Measurements from ENCODE around the gene SSTR5. TPM values are rescaled to one million over a fixed set of nuclear protein-coding genes. Genes with fewer than 3 reads are reported as not detected.

SSTR5 gene
- total RNA-seq, 1 donor from 2014 or later = not detected

DNA sequence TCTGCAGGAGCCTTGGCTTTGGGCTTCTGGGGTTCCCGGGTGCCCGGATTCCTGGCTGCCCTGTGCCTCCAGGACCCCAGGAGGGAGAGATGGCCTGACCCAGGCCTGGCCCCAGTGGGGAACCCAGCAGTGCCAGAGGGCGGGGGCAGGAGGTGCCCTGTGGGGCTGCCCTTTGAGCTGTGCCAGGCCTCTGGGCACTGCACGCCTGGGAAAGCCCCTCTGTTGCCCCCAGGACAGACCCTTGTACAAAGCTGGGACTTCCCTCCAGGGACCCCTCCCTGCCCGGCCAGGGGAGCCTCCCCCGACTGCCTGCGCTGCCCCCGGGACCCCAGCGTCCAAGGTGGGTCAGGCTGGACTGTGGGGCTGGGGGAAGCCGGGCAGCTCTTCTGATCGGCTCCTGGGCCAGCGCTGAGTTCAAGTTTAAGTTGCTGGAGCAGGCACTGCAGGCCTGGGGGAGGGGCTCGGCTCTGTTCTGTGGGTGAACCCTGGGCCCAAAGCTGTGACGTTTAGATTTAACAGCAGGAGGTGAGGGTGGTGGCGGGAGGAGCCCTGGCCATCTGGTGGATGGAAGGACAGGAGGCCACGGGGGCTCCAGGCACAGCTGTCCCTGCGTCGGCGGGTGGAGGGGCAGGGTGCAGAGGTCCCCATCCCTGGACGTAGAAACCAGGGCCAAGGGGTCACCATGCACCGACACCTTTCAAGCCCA, 51.1 kb downstream of the SSTR5 start:
- TF ChIP-seq CTCF (conservative IDR thresholded peaks at IDR 0.05; ENCODE audit: low read depth, low read length) = no peak

DNA sequence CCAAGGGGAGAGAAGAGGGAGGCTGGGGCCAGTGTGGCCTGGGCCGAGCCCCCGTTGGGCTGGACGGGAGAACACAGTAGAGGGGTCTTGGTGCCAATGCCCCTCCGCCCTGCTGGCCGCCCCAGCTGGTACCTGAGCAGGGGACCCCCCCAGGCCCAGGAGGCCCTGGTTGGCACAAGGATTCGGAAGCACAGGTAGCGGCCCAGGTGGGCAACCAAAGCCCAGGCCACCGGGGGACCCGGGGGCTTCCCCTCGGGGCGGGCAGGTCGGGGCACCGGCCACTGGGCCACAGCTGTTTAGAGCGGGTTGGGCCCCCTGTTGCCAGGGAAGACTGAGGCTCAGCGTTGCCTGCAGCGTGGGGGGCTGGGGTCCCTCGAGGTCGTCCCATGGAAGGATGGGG, 51.7 kb downstream of the SSTR5 start:
- no peak overlapping the region for H3K4me3 ChIP-seq (ENCODE audit: low read depth, low read length)
- TF ChIP-seq CTCF (conservative IDR thresholded peaks at IDR 0.05; ENCODE audit: low read depth, low read length) = no peak
- no peak for DNase-seq (ENCODE audit: low read depth)

More for the DNA sequence above, 51.1 kb downstream of the SSTR5 start:
- H3K4me3 ChIP-seq (ENCODE audit: low read depth, low read length) = no peak overlapping the region
- no peak for DNase-seq (ENCODE audit: low read depth)

DNA sequence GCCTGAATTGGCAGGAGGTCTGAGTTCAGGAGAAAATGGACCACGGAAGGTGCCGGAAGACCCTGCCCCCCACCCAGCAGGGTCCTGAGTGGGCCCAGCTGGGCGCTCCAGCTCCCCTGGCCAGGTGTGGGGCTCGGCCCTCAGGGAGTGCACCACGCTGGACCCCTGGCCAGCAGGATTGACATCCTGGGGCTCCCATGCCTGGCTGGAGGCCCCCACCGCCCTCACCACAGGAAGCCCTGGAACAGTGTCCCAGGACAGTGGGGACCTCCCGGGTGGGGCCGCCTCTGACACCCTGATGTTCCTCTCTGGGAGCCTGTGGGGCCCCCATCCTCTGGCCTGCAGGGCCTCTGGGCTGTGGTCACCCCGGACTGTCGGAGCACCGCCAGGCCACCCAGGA, 52.2 kb downstream of the SSTR5 start:
- no peak overlapping the region for H3K4me3 ChIP-seq (ENCODE audit: low read depth, low read length)
- no peak for TF ChIP-seq CTCF (conservative IDR thresholded peaks at IDR 0.05; ENCODE audit: low read depth, low read length)

DNA sequence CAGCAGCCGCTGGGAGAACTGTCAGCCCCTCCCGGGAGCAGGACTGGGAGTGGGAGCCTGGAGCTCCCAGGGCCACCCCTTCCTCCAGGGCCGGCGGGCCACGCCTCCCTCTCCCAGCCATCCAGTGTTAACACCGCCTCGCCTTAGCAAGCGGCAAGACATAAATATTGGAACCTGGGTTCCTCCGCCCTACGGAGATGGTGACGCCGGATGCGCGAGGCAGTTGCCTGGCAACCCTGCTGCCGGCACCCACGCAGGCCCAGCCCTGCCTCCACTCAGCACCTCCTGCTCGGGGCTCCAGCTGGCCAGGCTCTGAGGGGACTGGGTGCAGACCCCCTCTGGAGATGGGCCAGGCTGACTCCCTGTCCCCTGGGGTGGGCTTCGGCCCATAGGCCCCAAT, 52.9 kb downstream of the SSTR5 start:
- no peak for DNase-seq (ENCODE audit: low read depth)
- H3K4me3 ChIP-seq (ENCODE audit: low read depth, low read length) = no peak overlapping the region

More for the DNA sequence above, 52.2 kb downstream of the SSTR5 start:
- no peak for DNase-seq (ENCODE audit: low read depth)

DNA sequence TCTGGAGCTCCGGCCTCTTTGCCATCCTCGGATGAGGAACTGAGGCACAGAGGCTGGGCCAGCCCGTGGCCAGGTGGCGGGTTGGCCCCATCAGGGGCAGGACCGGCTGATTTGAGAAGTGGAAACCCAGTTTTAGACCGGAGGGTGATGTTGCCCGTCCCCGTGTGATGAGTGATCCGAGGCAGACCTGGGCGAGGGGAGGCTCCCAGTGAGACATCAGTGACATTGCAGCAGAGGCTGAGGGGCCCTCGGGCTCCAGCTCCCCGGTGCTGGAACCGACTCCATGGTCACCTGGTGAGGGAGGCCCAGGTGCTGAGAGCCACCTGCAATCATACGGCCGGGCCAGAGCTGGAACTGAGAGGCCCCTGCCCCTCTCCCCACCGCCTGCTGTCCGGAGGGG, 53.5 kb downstream of the SSTR5 start:
- no peak overlapping the region for H3K4me3 ChIP-seq (ENCODE audit: low read depth, low read length)
- no peak for TF ChIP-seq CTCF (conservative IDR thresholded peaks at IDR 0.05; ENCODE audit: low read depth, low read length)
- DNase-seq (ENCODE audit: low read depth) = no peak

More for the DNA sequence above, 52.9 kb downstream of the SSTR5 start:
- no peak for TF ChIP-seq CTCF (conservative IDR thresholded peaks at IDR 0.05; ENCODE audit: low read depth, low read length)

- TF ChIP-seq CTCF (conservative IDR thresholded peaks at IDR 0.05; ENCODE audit: low read depth, low read length) = no peak
- no peak overlapping the region for H3K4me3 ChIP-seq (ENCODE audit: low read depth, low read length)
- DNase-seq (ENCODE audit: low read depth) = no peak
Measured at GRCh38 chr16:1126586-1126985, 54.0 kb downstream of the SSTR5 start.

DNA sequence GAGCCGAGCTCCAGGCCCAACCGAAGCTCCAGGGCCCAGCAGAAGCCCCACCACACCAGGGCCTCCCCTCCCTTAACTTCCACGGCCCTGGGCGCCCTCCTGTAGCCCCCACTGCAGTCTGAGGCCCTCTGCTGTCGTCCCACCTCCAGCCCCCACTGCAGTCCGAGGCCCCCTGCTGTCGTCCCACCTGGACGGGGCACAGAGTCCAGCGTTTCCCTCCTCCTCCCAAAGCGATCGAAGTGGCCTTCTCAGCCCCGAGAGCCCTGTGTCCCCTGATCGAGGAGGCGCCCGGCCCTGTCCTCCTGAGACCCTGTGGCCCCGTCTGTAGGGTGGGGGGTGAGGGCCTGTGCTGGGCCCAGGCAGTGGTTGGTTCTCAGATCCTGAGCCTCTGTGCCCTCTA, 54.6 kb downstream of the SSTR5 start:
- TF ChIP-seq CTCF (conservative IDR thresholded peaks at IDR 0.05; ENCODE audit: low read depth, low read length) = no peak
- DNase-seq (ENCODE audit: low read depth) = no peak
- H3K4me3 ChIP-seq (ENCODE audit: low read depth, low read length) = no peak overlapping the region

Data from epithelial cell of proximal tubule (primary cell).